GM12892 (cell line): Measurements from ENCODE around the gene TPBGL.

ENCODE experiments used
- POLR2A ChIP-seq: IDR thresholded peaks from 2 replicates; pipeline ENCODE4 v1.6.1; 2011; ENCODE audit warnings: low read depth, low read length, control low read depth
- POLR2AphosphoS5 ChIP-seq: IDR thresholded peaks from 2 replicates; pipeline ENCODE4 v1.6.1; 2011; ENCODE audit warnings: low read depth, low read length, control low read depth
- TAF1 ChIP-seq: IDR thresholded peaks from 2 replicates; pipeline ENCODE4 v1.6.1; 2011; ENCODE audit warnings: low read depth, mild to moderate bottlenecking, control low read depth, low read length, borderline replicate concordance

GRCh38 chr11:75200531-75200930, 40.0 kb upstream of the TPBGL start:
- TF ChIP-seq TAF1 (no peak), POLR2A (no peak), POLR2AphosphoS5 (no peak)
